GM20000 (cell line): ENCODE results near the gene ARRB1.
"Not testable (repeated sequence)": the region's sequence is repeated elsewhere in the genome, so short reads cannot be mapped to it uniquely, and the experiment has no call there.

Source experiments
- DNase-seq: peaks from one replicate; pipeline ENCODE4 v3.0.0; 2012; ENCODE audit warnings: low spot score
- CTCF ChIP-seq: IDR thresholded peaks from 2 replicates; pipeline ENCODE4 v1.5.1; 2012; ENCODE audit warnings: mild to moderate bottlenecking, control low read depth; ENCODE audit errors: extremely low read depth, missing control alignments

ARRB1 gene

GRCh38 chr11:75306529-75306928 is 44.9 kb downstream of the ARRB1 start:
- no peak for TF ChIP-seq CTCF
- DNase-seq: no peak

GRCh38 chr11:75305993-75306392 is 45.5 kb downstream of the ARRB1 start:
- no peak for DNase-seq
- TF ChIP-seq CTCF: no peak

GRCh38 chr11:75305452-75305851 is 46.0 kb downstream of the ARRB1 start:
- TF ChIP-seq CTCF: no peak
- DNase-seq: no peak

GRCh38 chr11:75304941-75305340 is 46.5 kb downstream of the ARRB1 start:
- DNase-seq: not testable (repeated sequence)

- no peak for DNase-seq
- TF ChIP-seq CTCF: no peak
Observed at GRCh38 chr11:75303544-75304224, 47.8 kb downstream of the ARRB1 start.

- no peak for TF ChIP-seq CTCF
- DNase-seq: no peak
Observed at GRCh38 chr11:75302371-75302770, 49.1 kb downstream of the ARRB1 start.

GRCh38 chr11:75301601-75302345 is 49.7 kb downstream of the ARRB1 start:
- no peak for DNase-seq
- no peak for TF ChIP-seq CTCF

- no peak for TF ChIP-seq CTCF
- no peak for DNase-seq
Observed at GRCh38 chr11:75301131-75301530, 50.3 kb downstream of the ARRB1 start.
